Pancreas (tissue), 10 donors: ENCODE measurements around the gene CYGB. TPM values are rescaled to one million over a fixed set of nuclear protein-coding genes. Genes with fewer than 3 reads are reported as not detected.
"Not testable (repeated sequence)": the region's sequence is repeated elsewhere in the genome, so short reads cannot be mapped to it uniquely, and the experiment has no call there.

ENCODE experiments used
- ATAC-seq, 4 donors: fragments of 200-7000 bp; cut with Tn5 transposase; one replicate each; pipeline versions ENCODE4 v1.8.0 to v1.9.1; 2020; ENCODE audit warnings: mild to moderate bottlenecking in 4 of 4, moderate library complexity in 4 of 4
- DNase-seq, 6 donors: peaks; one replicate each; pipeline ENCODE4 v3.0.0-alpha.2; 2020
- FAIRE-seq: peaks from 2 replicates; lab custom pipeline; 2012; peaks lifted over from hg19 to GRCh38; lab: Jason Lieb, UNC
- H3K27ac ChIP-seq, 4 donors: fragments of 200-600 bp; sonication (generic); 1 replicate in 3 of 4; 2 replicates in 1 of 4; pipeline versions ENCODE4 v1.5.0 to v1.8.0; 2020
- H3K27me3 ChIP-seq, 4 donors: fragments of 200-600 bp; one replicate each; pipeline ENCODE4 v1.8.0; 2021
- H3K36me3 ChIP-seq, 3 donors: fragments of 200-600 bp; sonication (generic) in 1 of 3; one replicate each; pipeline versions ENCODE4 v1.5.0 to v1.8.0; 2020 to 2021
- H3K4me1 ChIP-seq, 3 donors: fragments of 200-600 bp; one replicate each; pipeline ENCODE4 v1.8.0; 2021
- H3K4me3 ChIP-seq, 4 donors: fragments of 200-600 bp; sonication (generic) in 2 of 4; one replicate each; pipeline versions ENCODE4 v1.5.0 to v1.8.0; 2020 to 2021
- H3K9me3 ChIP-seq, 4 donors: fragments of 200-600 bp; one replicate each; pipeline ENCODE4 v1.8.0; 2021
- CTCF ChIP-seq, 4 donors: fragments of 200-600 bp; sonication (generic) in 3 of 4; IDR thresholded peaks; one replicate each; pipeline versions ENCODE4 v1.5.0 to v1.8.0; 2021; ENCODE audit warnings: antibody characterized with exemption in 4 of 4
- WGBS, 2 donors: extraction: QIAGEN DNeasy Blood & Tissue Kit; methylation state at CpG; one replicate each; pipeline ENCODE4 v1.1.7; 2013; 5-methylcytosine and 5-hydroxymethylcytosine counted together
- intact Hi-C, 3 donors: fragments of 100-400 bp; cut with DNase I; formaldehyde crosslinking; loops; one replicate each; pipeline versions ENCODE4 v1.11.1 to v1.14.2; 2022
- polyA plus RNA-seq, 2 donors: library from polyadenylated mRNA; stranded (reverse); fragments of 200-250 nt; gene quantifications; one replicate each; pipeline ENCODE4 v1.2.3, GENCODE V29; 2013
- total RNA-seq, 6 donors: library from RNA; stranded (reverse); fragmentation: NEBNext Ultra II Directional in 4 of 6; extraction: Animal tissue kit (Norgen Biotek cat#: 25700) in 4 of 6; gene quantifications; one replicate each; pipeline versions ENCODE4 v1.2.1 to v1.2.4, GENCODE V29; 2021 to 2023
- donor health status: healthy with polysubstance abuse.
- donor health status: DM: no; HTN: no; CAD: no; lungs with moderate emphysema.
- donor health status: DM: no; HTN: no; CAD: no.
- donor health status: control.
- donor health status: control.
- donor health status: Bipolar disorder and iron deficiency.
- donor health status: DM: yes; HTN: yes; CAD: no.
- donor health status: DM: no; HTN: no; CAD: no.
- donor health status: DM: no; HTN: no; CAD: no.
- donor health status: DM: yes; HTN: yes; CAD: no.

The CYGB gene
- total and polyA plus RNA-seq, 8 donors: 2.6 to 15.7 (median 8.2) TPM

GRCh38 chr17:76524598-76525512, 12.7 kb downstream of the CYGB start:
- no peaks in the 10 kb centered on the region for H3K36me3 ChIP-seq
- H3K27me3 ChIP-seq: peaks cover 0 to 5% (median 0%) of the 10 kb centered on the region in 4 donors
- peak in 5 of 6 donors; percentile 76 to 91 (median 80) for DNase-seq
- peaks cover 9 to 14% (median 10%) of the 10 kb centered on the region in 3 donors for H3K4me1 ChIP-seq
- ATAC-seq: peak; percentile 58 to 84 (median 74)
- FAIRE-seq: no peak
- H3K4me3 ChIP-seq: no peak overlapping the region
- no peak for TF ChIP-seq CTCF (IDR thresholded peaks at IDR 0.05)
- H3K27ac ChIP-seq: peak overlapping the region in 2 of 4 donors; percentile 22 to 23
- intact Hi-C loops: loop anchor here in 2 of 3 donors (5.0 to 10.0 kb wide), 2 partner anchors 100 to 102 kb away; no protein-coding TSS in a partner anchor
- H3K9me3 ChIP-seq: no peaks in the 10 kb centered on the region
- WGBS, 2 donors: 20% methylated on average over 25 of the region's 25 CpGs

GRCh38 chr17:76523084-76524037, 14.1 kb downstream of the CYGB start:
- Histone ChIP-seq H3K27ac (no peak overlapping the region), H3K36me3 (no peaks in the 10 kb centered on the region), H3K9me3 (no peaks in the 10 kb centered on the region), H3K27me3 (peaks cover 0 to 5% (median 0%) of the 10 kb centered on the region in 4 donors), H3K4me1 (peaks cover 9 to 14% (median 10%) of the 10 kb centered on the region in 3 donors), H3K4me3 (no peak overlapping the region)
- intact Hi-C loops: loop anchor here in 2 of 3 donors (5.0 to 10.0 kb wide), 2 partner anchors 101 to 104 kb away; no protein-coding TSS in a partner anchor
- ATAC-seq: peak; percentile 77 to 90 (median 88)
- FAIRE-seq: no peak
- 17 to 18% methylated on average over 33 to 35 of the region's 35 CpGs for WGBS, 2 donors
- peak in 5 of 6 donors; percentile 57 to 94 (median 80) for DNase-seq
- peak; percentile 99 to 100 (median 99) for TF ChIP-seq CTCF (IDR thresholded peaks at IDR 0.05)

GRCh38 chr17:76521683-76522082, 15.8 kb downstream of the CYGB start:
- not testable (repeated sequence) for FAIRE-seq, DNase-seq
- peaks cover 9 to 14% (median 10%) of the 10 kb centered on the region in 3 donors for H3K4me1 ChIP-seq

GRCh38 chr17:76521262-76521661, 16.2 kb downstream of the CYGB start:
- 76 to 77% methylated on average over 7 of the region's 7 CpGs for WGBS, 2 donors
- Histone ChIP-seq H3K27ac (no peak overlapping the region), H3K27me3 (peaks cover 0 to 5% (median 0%) of the 10 kb centered on the region in 4 donors), H3K4me3 (no peak overlapping the region), H3K36me3 (no peaks in the 10 kb centered on the region), H3K9me3 (no peaks in the 10 kb centered on the region), H3K4me1 (peaks cover 9 to 14% (median 10%) of the 10 kb centered on the region in 3 donors)
- FAIRE-seq: no peak
- no peak for TF ChIP-seq CTCF (IDR thresholded peaks at IDR 0.05)
- no peak for ATAC-seq
- intact Hi-C loops: loop anchor here in 2 of 3 donors (5.0 to 10.0 kb wide), 2 partner anchors 104 to 106 kb away; no protein-coding TSS in a partner anchor
- no peak for DNase-seq

More at GRCh38 chr17:76521683-76522082, 15.8 kb downstream of the CYGB start:
- H3K27me3 ChIP-seq, H3K9me3 ChIP-seq, H3K4me3 ChIP-seq, H3K36me3 ChIP-seq, ATAC-seq, H3K27ac ChIP-seq: not testable (repeated sequence)
- 59 to 71% methylated on average over 10 of the region's 10 CpGs for WGBS, 2 donors
- intact Hi-C loops: loop anchor here in 2 of 3 donors (5.0 to 10.0 kb wide), 2 partner anchors 103 to 106 kb away; no protein-coding TSS in a partner anchor
